ENCODE data around the gene SULT1C2. TPM values are rescaled to one million over a fixed set of nuclear protein-coding genes. Genes with fewer than 3 reads are reported as not detected.

SULT1C2 gene
- total and polyA plus RNA-seq, 9 of the 15 experiments (the other 6 are each of a cell fraction or from before 2014, with no cell fraction given), result 0.22 TPM; not detected in 8

DNA sequence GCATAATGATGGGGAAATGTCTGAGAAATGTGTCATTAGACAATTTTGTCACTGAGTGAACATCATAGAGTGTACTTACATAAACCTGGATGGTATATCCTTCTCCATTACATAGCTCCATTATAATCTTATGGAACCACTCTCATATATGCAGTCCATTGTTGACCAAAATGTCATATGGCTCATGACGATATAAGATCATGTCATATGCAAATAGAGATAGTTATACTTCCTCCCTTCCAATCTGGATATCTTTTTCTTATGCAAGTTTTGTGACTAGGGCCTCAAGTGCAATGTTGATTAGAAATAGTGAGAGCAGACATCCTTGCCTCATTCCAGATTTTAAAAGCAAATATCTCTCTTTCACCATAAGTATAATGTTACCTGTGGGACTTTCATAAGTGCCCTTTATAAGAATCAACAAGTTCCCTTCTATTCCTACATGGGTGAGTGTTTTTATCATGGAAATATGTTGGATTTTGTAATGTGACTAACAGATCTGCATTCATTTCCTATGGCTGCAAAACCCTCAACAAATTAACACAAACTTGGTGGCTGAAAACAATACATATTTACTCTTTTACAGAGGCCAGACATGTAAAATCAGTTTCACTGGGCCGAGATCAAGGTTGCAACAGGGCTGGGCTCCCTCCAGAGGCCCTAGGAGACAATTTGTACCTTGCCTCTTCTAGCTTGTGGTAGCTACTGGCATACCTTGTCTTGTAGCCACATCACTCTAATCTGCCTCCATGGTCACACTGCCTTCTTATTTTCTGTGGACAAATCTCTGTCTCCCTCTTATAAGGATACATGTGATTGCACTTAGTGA is 67.4 kb downstream of the SULT1C2 start (continued):
- TF ChIP-seq, protein P1, sequence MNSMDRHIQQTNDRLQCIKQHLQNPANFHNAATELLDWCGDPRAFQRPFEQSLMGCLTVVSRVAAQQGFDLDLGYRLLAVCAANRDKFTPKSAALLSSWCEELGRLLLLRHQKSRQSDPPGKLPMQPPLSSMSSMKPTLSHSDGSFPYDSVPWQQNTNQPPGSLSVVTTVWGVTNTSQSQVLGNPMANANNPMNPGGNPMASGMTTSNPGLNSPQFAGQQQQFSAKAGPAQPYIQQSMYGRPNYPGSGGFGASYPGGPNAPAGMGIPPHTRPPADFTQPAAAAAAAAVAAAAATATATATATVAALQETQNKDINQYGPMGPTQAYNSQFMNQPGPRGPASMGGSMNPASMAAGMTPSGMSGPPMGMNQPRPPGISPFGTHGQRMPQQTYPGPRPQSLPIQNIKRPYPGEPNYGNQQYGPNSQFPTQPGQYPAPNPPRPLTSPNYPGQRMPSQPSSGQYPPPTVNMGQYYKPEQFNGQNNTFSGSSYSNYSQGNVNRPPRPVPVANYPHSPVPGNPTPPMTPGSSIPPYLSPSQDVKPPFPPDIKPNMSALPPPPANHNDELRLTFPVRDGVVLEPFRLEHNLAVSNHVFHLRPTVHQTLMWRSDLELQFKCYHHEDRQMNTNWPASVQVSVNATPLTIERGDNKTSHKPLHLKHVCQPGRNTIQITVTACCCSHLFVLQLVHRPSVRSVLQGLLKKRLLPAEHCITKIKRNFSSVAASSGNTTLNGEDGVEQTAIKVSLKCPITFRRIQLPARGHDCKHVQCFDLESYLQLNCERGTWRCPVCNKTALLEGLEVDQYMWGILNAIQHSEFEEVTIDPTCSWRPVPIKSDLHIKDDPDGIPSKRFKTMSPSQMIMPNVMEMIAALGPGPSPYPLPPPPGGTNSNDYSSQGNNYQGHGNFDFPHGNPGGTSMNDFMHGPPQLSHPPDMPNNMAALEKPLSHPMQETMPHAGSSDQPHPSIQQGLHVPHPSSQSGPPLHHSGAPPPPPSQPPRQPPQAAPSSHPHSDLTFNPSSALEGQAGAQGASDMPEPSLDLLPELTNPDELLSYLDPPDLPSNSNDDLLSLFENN (IDR thresholded peaks at IDR 0.05; ENCODE audit: low read depth in 2 of 2, low read length in 2 of 2), result peak in 1 of 2 experiments; percentile 88; a peak in 2 of 4 replicates
- no peak for TF ChIP-seq ZNF318 (IDR thresholded peaks at IDR 0.05; ENCODE audit: borderline replicate concordance in 1 of 2, low read depth in 1 of 2)
- TF ChIP-seq HDAC2 (IDR thresholded peaks at IDR 0.05), result no peak
- TF ChIP-seq FOSL1 (tag; conservative IDR thresholded peaks at IDR 0.05), result peak; percentile 54
- no peak for TF ChIP-seq ETV5 (CRISPR knock-in tag; IDR thresholded peaks at IDR 0.05; ENCODE audit: low read depth)
- no peak for TF ChIP-seq IFI16 (CRISPR knock-in tag; IDR thresholded peaks at IDR 0.05)
- TF ChIP-seq RFX5 (IDR thresholded peaks at IDR 0.05; ENCODE audit: low read depth, low read length), result no peak
- no peak for TF ChIP-seq PHF20 (IDR thresholded peaks at IDR 0.05; ENCODE audit: partially characterized antibody)
